GM23338 (cell line): ENCODE results near the gene PTPRR. TPM values are rescaled to one million over a fixed set of nuclear protein-coding genes. Genes with fewer than 3 reads are reported as not detected.

Experiments
- ATAC-seq: fragments of 200-7000 bp; cut with Tn5 transposase; 3 replicates; pipeline ENCODE4 v1.9.1; 2020
- DNase-seq: peaks from one replicate; pipeline ENCODE4 v3.0.0-alpha.2; 2015; ENCODE audit warnings: low spot score
- H2AFZ ChIP-seq: fragments of 200-600 bp; sonication (generic); 2 replicates; pipeline ENCODE4 v1.8.0; 2016; ENCODE audit warnings: antibody characterized with exemption, mild to moderate bottlenecking, moderate library complexity
- H3F3A ChIP-seq: fragments of 200-600 bp; sonication (generic); replicated peaks from 2 replicates; pipeline ENCODE4 v1.8.0; 2017; ENCODE audit warnings: antibody characterized with exemption, mixed run types, low read depth
- H3K27ac ChIP-seq: fragments of 200-600 bp; sonication (generic); 2 replicates; pipeline ENCODE4 v1.6.1; 2016; ENCODE audit warnings: low read depth
- H3K27me3 ChIP-seq: fragments of 200-600 bp; sonication (generic); 2 replicates; pipeline ENCODE4 v1.8.0; 2016; ENCODE audit warnings: mild to moderate bottlenecking, mixed run types, moderate library complexity; ENCODE audit not compliant: insufficient read depth
- H3K36me3 ChIP-seq: fragments of 200-600 bp; sonication (generic); 2 replicates; pipeline ENCODE4 v1.8.0; 2016; ENCODE audit warnings: mild to moderate bottlenecking; ENCODE audit not compliant: insufficient read depth
- H3K4me1 ChIP-seq: fragments of 200-600 bp; sonication (generic); 2 replicates; pipeline ENCODE4 v1.8.0; 2016; ENCODE audit warnings: mild to moderate bottlenecking, moderate library complexity; ENCODE audit not compliant: insufficient read depth
- H3K4me2 ChIP-seq: fragments of 200-600 bp; sonication (generic); 2 replicates; pipeline ENCODE4 v1.7.1; 2017; ENCODE audit warnings: mixed run types
- H3K4me3 ChIP-seq: fragments of 200-600 bp; sonication (generic); 2 replicates; pipeline ENCODE4 v1.6.1; 2016; ENCODE audit warnings: mixed run types
- H3K79me2 ChIP-seq: fragments of 200-600 bp; sonication (generic); replicated peaks from 2 replicates; pipeline ENCODE4 v1.8.0; 2017; ENCODE audit warnings: mild to moderate bottlenecking; ENCODE audit not compliant: insufficient read depth
- H3K9me2 ChIP-seq: fragments of 200-600 bp; sonication (generic); 2 replicates; pipeline ENCODE4 v1.8.0; 2017; ENCODE audit not compliant: insufficient read depth
- H4K20me1 ChIP-seq: fragments of 200-600 bp; sonication (generic); replicated peaks from 2 replicates; pipeline ENCODE4 v1.8.0; 2017; ENCODE audit warnings: mild to moderate bottlenecking; ENCODE audit not compliant: insufficient read depth
- H3K27ac Mint-ChIP-seq: 2 replicates; pipeline ENCODE4 v1.8.0; 2020; ENCODE audit warnings: inconsistent platforms, mild to moderate bottlenecking, moderate library complexity, mixed read lengths
- H3K27me3 Mint-ChIP-seq: 3 replicates; pipeline ENCODE4 v1.8.0; 2022; ENCODE audit warnings: low read depth, mild to moderate bottlenecking, moderate library complexity, mixed read lengths, inconsistent platforms; ENCODE audit not compliant: insufficient read depth, poor library complexity
- H3K36me3 Mint-ChIP-seq: 3 replicates; pipeline ENCODE4 v1.8.0; 2021; ENCODE audit warnings: low read depth, mild to moderate bottlenecking, inconsistent platforms, moderate library complexity, mixed read lengths
- H3K4me1 Mint-ChIP-seq: 3 replicates; pipeline ENCODE4 v1.8.0; 2020; ENCODE audit warnings: mild to moderate bottlenecking, inconsistent platforms, mixed read lengths
- H3K4me3 Mint-ChIP-seq: 3 replicates; pipeline ENCODE4 v1.8.0; 2021; ENCODE audit warnings: moderate library complexity, mild to moderate bottlenecking, inconsistent platforms, mixed read lengths
- H3K9me3 Mint-ChIP-seq: 3 replicates; pipeline ENCODE4 v1.8.0; 2020; ENCODE audit warnings: moderate library complexity, mild to moderate bottlenecking, inconsistent platforms, mixed read lengths
- CREB1 ChIP-seq: fragments of 250-450 bp; sonication (Bioruptor Pico); IDR thresholded peaks from 2 replicates; pipeline ENCODE4 v1.5.0; 2020; ENCODE audit warnings: low read depth, mild to moderate bottlenecking, moderate library complexity
- CTCF ChIP-seq, 2 experiments: fragments of 200-600 bp in 1 of 2; sonication (generic) in 1 of 2; conservative IDR thresholded peaks; 2 replicates each; pipeline versions ENCODE4 v1.5.1 to v1.6.1; 2016 to 2017; ENCODE audit warnings: antibody characterized with exemption in 2 of 2, low read depth in 2 of 2, mild to moderate bottlenecking in 2 of 2, moderate library complexity in 1 of 2
- ETS1 ChIP-seq: IDR thresholded peaks from 2 replicates; pipeline ENCODE4 v1.6.1; 2016; ENCODE audit warnings: antibody characterized with exemption
- EZH2 ChIP-seq: fragments of 200-600 bp; sonication (generic); IDR thresholded peaks from one replicate; pipeline ENCODE4 v1.8.0; 2017; ENCODE audit warnings: antibody characterized with exemption, mild to moderate bottlenecking, low read depth; ENCODE audit not compliant: unreplicated experiment
- EZH2phosphoT487 ChIP-seq: fragments of 200-600 bp; sonication (generic); IDR thresholded peaks from one replicate; pipeline ENCODE4 v1.8.1; 2018; ENCODE audit warnings: antibody characterized with exemption; ENCODE audit not compliant: unreplicated experiment
- JUNB ChIP-seq: IDR thresholded peaks from one replicate; pipeline ENCODE4 v1.6.1; 2016; ENCODE audit warnings: antibody characterized with exemption; ENCODE audit not compliant: unreplicated experiment
- NANOG ChIP-seq: IDR thresholded peaks from 2 replicates; pipeline ENCODE4 v1.6.1; 2016; ENCODE audit warnings: antibody characterized with exemption, borderline replicate concordance
- POLR2AphosphoS5 ChIP-seq: IDR thresholded peaks from 2 replicates; pipeline ENCODE4 v1.6.1; 2016; ENCODE audit warnings: antibody characterized with exemption, low read depth
- REST ChIP-seq: IDR thresholded peaks from one replicate; pipeline ENCODE4 v1.6.1; 2018; ENCODE audit warnings: antibody characterized with exemption; ENCODE audit not compliant: unreplicated experiment
- STAT1 ChIP-seq: IDR thresholded peaks from one replicate; pipeline ENCODE4 v1.6.1; 2016; ENCODE audit warnings: antibody characterized with exemption; ENCODE audit not compliant: unreplicated experiment
- ZNF114 ChIP-seq: fragments of 250-450 bp; sonication (Bioruptor Pico); IDR thresholded peaks from 2 replicates; pipeline ENCODE4 v1.5.0; 2020; ENCODE audit warnings: mild to moderate bottlenecking, moderate library complexity
- ZNF331 ChIP-seq: fragments of 250-450 bp; sonication (Bioruptor Pico); IDR thresholded peaks from 2 replicates; pipeline ENCODE4 v1.5.0; 2020; ENCODE audit warnings: low read depth, mild to moderate bottlenecking, moderate library complexity
- ZNF462 ChIP-seq: fragments of 250-450 bp; sonication (Bioruptor Pico); IDR thresholded peaks from 2 replicates; pipeline ENCODE4 v1.5.0; 2020; ENCODE audit warnings: mild to moderate bottlenecking, moderate library complexity
- polyA plus RNA-seq: library from polyadenylated mRNA; unstranded; fragments of >200 nt; fragmentation: Nextera tagmentation; extraction: Ambion mirVana; gene quantifications from 2 replicates; pipeline ENCODE4 v1.2.1, GENCODE V29; 2016
- total RNA-seq: library from RNA; depleted of rRNA; stranded (reverse); fragments of >200 nt; shearing (Covaris generic); gene quantifications from 2 replicates; pipeline ENCODE4 v1.2.3, GENCODE V29; 2014

The PTPRR gene
- total and polyA plus RNA-seq, 2 experiments from 2014 or later, result 0.26 to 0.76 TPM

- TF ChIP-seq NANOG (no peak), STAT1 (no peak)
Observed at GRCh38 chr12:70644861-70645260, 275.7 kb downstream of the PTPRR start (continued).

GRCh38 chr12:70643939-70644338 is 276.6 kb downstream of the PTPRR start:
- DNase-seq (no peak), ATAC-seq (no peak)
- no peak for TF ChIP-seq REST
- no peak for TF ChIP-seq JUNB
- TF ChIP-seq CREB1 (CRISPR knock-in tag), result no peak
- no peak for TF ChIP-seq EZH2phosphoT487
- TF ChIP-seq CTCF (conservative IDR thresholded peaks at IDR 0.05; ENCODE audit: low read depth in 2 of 2), result no peak
- no peak for TF ChIP-seq POLR2AphosphoS5
- TF ChIP-seq EZH2, result no peak
- TF ChIP-seq STAT1, result no peak
- no peak for TF ChIP-seq ZNF331 (CRISPR knock-in tag)
- no peak for TF ChIP-seq ZNF114
- no peak for TF ChIP-seq NANOG
- TF ChIP-seq ZNF462, result no peak
- no peak for TF ChIP-seq ETS1
- H4K20me1 ChIP-seq, result no peaks in the 10 kb centered on the region
- H3K27me3 Mint-ChIP-seq, result no peaks in the 10 kb centered on the region
- no peak overlapping the region for H3K27ac ChIP-seq
- no peak overlapping the region for H3K27ac Mint-ChIP-seq
- no peaks in the 10 kb centered on the region for H3K9me2 ChIP-seq
- no peaks in the 10 kb centered on the region for H3K27me3 ChIP-seq
- H3K4me3 Mint-ChIP-seq, result no peak overlapping the region
- H3K79me2 ChIP-seq, result no peaks in the 10 kb centered on the region
- no peak overlapping the region for H3K4me2 ChIP-seq
- no peaks in the 10 kb centered on the region for H3K36me3 ChIP-seq
- H3K4me1 ChIP-seq, result peaks cover 6% of the 10 kb centered on the region
- no peaks in the 10 kb centered on the region for H3K9me3 Mint-ChIP-seq
- H3K4me3 ChIP-seq, result no peak overlapping the region
- H2AFZ ChIP-seq, result no peak overlapping the region
- H3K36me3 Mint-ChIP-seq, result no peaks in the 10 kb centered on the region
- H3K4me1 Mint-ChIP-seq, result peaks cover 13% of the 10 kb centered on the region; the same call in 2 of the 3 replicates
- no peaks in the 10 kb centered on the region for H3F3A ChIP-seq
